HepG2 (cell line): ENCODE data around the gene BMP2K. TPM values are rescaled to one million over a fixed set of nuclear protein-coding genes. Genes with fewer than 3 reads are reported as not detected.
A peak's percentile ranks its signal among the peaks of the same experiment; 100 is the strongest.

Source experiments
- HDAC6 ChIP-seq: fragments of 200-600 bp; sonication (generic); IDR thresholded peaks from 2 replicates; pipeline ENCODE4 v1.7.0; 2017; ENCODE audit warnings: mild to moderate bottlenecking, antibody characterized with exemption, low read length, low read depth
- KAT8 ChIP-seq: IDR thresholded peaks from 2 replicates; pipeline ENCODE4 v1.6.1; 2016; ENCODE audit warnings: missing genetic modification reagents, missing compliant biosample characterization
- NFATC3 ChIP-seq: sonication (generic); formaldehyde crosslinking; IDR thresholded peaks from 2 replicates; pipeline ENCODE4 v1.5.1; 2020; ENCODE audit warnings: mild to moderate bottlenecking, missing genetic modification reagents
- NFKB2 ChIP-seq: sonication (generic); formaldehyde crosslinking; IDR thresholded peaks from 2 replicates; pipeline ENCODE4 v1.4.0; 2020; ENCODE audit warnings: missing genetic modification reagents, borderline replicate concordance
- PTBP1 ChIP-seq: fragments of 200-400 bp; formaldehyde crosslinking; IDR thresholded peaks from 2 replicates; pipeline ENCODE4 v1.6.1; 2018; ENCODE audit warnings: low read length, low read depth; ENCODE audit not compliant: poor library complexity, severe bottlenecking
- SALL2 ChIP-seq: sonication (generic); formaldehyde crosslinking; IDR thresholded peaks from 2 replicates; pipeline ENCODE4 v1.8.1; 2023; ENCODE audit warnings: mild to moderate bottlenecking, missing genetic modification reagents, inconsistent platforms
- SIX1 ChIP-seq: sonication (generic); formaldehyde crosslinking; IDR thresholded peaks from 2 replicates; pipeline ENCODE4 v1.4.0; 2020; ENCODE audit warnings: missing genetic modification reagents, borderline replicate concordance
- SMARCE1 ChIP-seq: fragments of 450-650 bp; IDR thresholded peaks from 2 replicates; pipeline ENCODE4 v1.6.1; 2017; ENCODE audit warnings: borderline replicate concordance
- SP2 ChIP-seq: sonication (generic); formaldehyde crosslinking; IDR thresholded peaks from 2 replicates; pipeline ENCODE4 v1.5.1; 2020; ENCODE audit warnings: mild to moderate bottlenecking, missing genetic modification reagents
- ZBTB1 ChIP-seq: sonication (generic); formaldehyde crosslinking; IDR thresholded peaks from 2 replicates; pipeline ENCODE4 v1.4.0; 2020; ENCODE audit warnings: missing genetic modification reagents, borderline replicate concordance
- ZBTB8A ChIP-seq: sonication (generic); formaldehyde crosslinking; IDR thresholded peaks from 2 replicates; pipeline ENCODE4 v1.4.0; 2020; ENCODE audit warnings: mild to moderate bottlenecking, low read depth, missing genetic modification reagents, borderline replicate concordance
- ZFAT ChIP-seq: sonication (generic); formaldehyde crosslinking; conservative IDR thresholded peaks from 2 replicates; pipeline ENCODE4 v1.8.1; 2023; ENCODE audit warnings: missing genetic modification reagents, inconsistent platforms
- ZNF230 ChIP-seq: sonication (generic); formaldehyde crosslinking; IDR thresholded peaks from 2 replicates; pipeline ENCODE4 v1.4.0; 2020; ENCODE audit warnings: mild to moderate bottlenecking, missing genetic modification reagents
- ZNF776 ChIP-seq: sonication (generic); formaldehyde crosslinking; IDR thresholded peaks from 2 replicates; pipeline ENCODE4 v1.4.0; 2020; ENCODE audit warnings: mild to moderate bottlenecking, missing genetic modification reagents
- ZNF782 ChIP-seq: sonication (generic); formaldehyde crosslinking; IDR thresholded peaks from 2 replicates; pipeline ENCODE4 v1.4.0; 2020; ENCODE audit warnings: missing genetic modification reagents, mild to moderate bottlenecking, borderline replicate concordance
- ZNF792 ChIP-seq: IDR thresholded peaks from 2 replicates; pipeline ENCODE4 v1.6.1; 2016
- polyA plus RNA-seq, 8 experiments: library from polyadenylated mRNA; depleted of rRNA in 3 of 8; stranded (reverse) in 7 of 8; unstranded in 1 of 8; fragments of >200 nt; fragmentation: Illumina TruSeq in 4 of 8; extraction: Trizol in 4 of 8; gene quantifications; 2 replicates each; pipeline versions ENCODE4 v1.2.1 to v1.2.3, GENCODE V29; 2011 to 2016; ENCODE audit warnings: low read depth in 4 of 8, missing spikeins in 1 of 8, mixed read lengths in 1 of 8; ENCODE audit not compliant: insufficient read depth in 1 of 8
- total RNA-seq, 5 experiments: library from RNA; depleted of rRNA; stranded (reverse); fragments of >200 nt; fragmentation: Illumina TruSeq; extraction: Trizol; gene quantifications; 2 replicates each; pipeline ENCODE4 v1.2.3, GENCODE V29; 2016; ENCODE audit warnings: low read depth in 1 of 5
- TF ChIP-seq, protein P1 (sequence below): sonication (generic); formaldehyde crosslinking; IDR thresholded peaks from 2 replicates; pipeline ENCODE4 v1.5.0; 2020; ENCODE audit warnings: mild to moderate bottlenecking, missing genetic modification reagents
- TF ChIP-seq, protein P2 (sequence below): sonication (generic); formaldehyde crosslinking; IDR thresholded peaks from 2 replicates; pipeline ENCODE4 v1.4.0; 2020; ENCODE audit warnings: missing genetic modification reagents; ENCODE audit errors: not compliant biosample characterization
- TF ChIP-seq, protein P3 (sequence below): sonication (generic); formaldehyde crosslinking; IDR thresholded peaks from 2 replicates; pipeline ENCODE4 v1.4.0; 2020; ENCODE audit warnings: missing genetic modification reagents
- TF ChIP-seq, protein P4 (sequence below): sonication (generic); formaldehyde crosslinking; IDR thresholded peaks from 2 replicates; pipeline ENCODE4 v1.8.0; 2022; ENCODE audit warnings: mild to moderate bottlenecking, missing genetic modification reagents; ENCODE audit not compliant: insufficient replicate concordance
- TF ChIP-seq, protein P5 (sequence below): sonication (generic); formaldehyde crosslinking; IDR thresholded peaks from 2 replicates; pipeline ENCODE4 v1.4.0; 2020; ENCODE audit warnings: missing genetic modification reagents
- TF ChIP-seq, protein P6 (sequence below): sonication (generic); formaldehyde crosslinking; IDR thresholded peaks from 2 replicates; pipeline ENCODE4 v1.8.0; 2022; ENCODE audit warnings: missing genetic modification reagents, mild to moderate bottlenecking, borderline replicate concordance

The BMP2K gene
- total and polyA plus RNA-seq, 2 of the 13 experiments (the other 11 are each of a cell fraction or from before 2014, with no cell fraction given) = 8.6 to 15.2 TPM

DNA sequence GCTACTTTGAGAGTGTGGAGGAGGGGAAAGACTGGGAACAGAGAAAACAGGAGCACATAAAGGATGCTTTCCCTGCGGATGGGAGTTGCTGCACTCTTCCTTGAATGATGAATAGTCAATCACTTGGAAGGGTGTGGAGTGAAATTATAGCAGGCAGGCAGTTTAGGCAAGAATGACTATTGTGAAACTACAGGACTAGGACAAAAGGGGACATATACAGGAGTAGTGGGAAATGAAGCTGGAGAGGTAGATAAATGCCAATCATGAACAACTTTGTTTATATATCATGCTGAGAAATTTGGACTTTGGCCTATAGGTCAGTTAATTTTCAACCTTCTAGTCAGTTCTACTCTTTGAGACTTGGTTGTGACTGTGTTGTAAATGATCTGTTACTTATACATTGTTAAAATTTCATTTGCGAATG lies 86.2 kb downstream of the BMP2K start (continued):
- TF ChIP-seq NFATC3 (CRISPR knock-in tag) (no peak), NFKB2 (CRISPR knock-in tag) (no peak), ZBTB8A (CRISPR knock-in tag) (no peak), KAT8 (CRISPR knock-in tag) (peak; percentile 54; the same call in 1 of the 2 replicates), SALL2 (CRISPR knock-in tag) (peak; percentile 51; the same call in 1 of the 2 replicates), ZNF776 (no peak), ZNF782 (CRISPR knock-in tag) (no peak), ZFAT (no peak), ZNF792 (CRISPR knock-in tag) (peak; percentile 48; the same call in 1 of the 2 replicates), PTBP1 (no peak), SMARCE1 (no peak), SIX1 (CRISPR knock-in tag) (peak; percentile 32; the same call in 1 of the 2 replicates), ZBTB1 (CRISPR knock-in tag) (no peak), ZNF230 (CRISPR knock-in tag) (no peak), HDAC6 (no peak), SP2 (no peak)
- TF ChIP-seq, protein P1, sequence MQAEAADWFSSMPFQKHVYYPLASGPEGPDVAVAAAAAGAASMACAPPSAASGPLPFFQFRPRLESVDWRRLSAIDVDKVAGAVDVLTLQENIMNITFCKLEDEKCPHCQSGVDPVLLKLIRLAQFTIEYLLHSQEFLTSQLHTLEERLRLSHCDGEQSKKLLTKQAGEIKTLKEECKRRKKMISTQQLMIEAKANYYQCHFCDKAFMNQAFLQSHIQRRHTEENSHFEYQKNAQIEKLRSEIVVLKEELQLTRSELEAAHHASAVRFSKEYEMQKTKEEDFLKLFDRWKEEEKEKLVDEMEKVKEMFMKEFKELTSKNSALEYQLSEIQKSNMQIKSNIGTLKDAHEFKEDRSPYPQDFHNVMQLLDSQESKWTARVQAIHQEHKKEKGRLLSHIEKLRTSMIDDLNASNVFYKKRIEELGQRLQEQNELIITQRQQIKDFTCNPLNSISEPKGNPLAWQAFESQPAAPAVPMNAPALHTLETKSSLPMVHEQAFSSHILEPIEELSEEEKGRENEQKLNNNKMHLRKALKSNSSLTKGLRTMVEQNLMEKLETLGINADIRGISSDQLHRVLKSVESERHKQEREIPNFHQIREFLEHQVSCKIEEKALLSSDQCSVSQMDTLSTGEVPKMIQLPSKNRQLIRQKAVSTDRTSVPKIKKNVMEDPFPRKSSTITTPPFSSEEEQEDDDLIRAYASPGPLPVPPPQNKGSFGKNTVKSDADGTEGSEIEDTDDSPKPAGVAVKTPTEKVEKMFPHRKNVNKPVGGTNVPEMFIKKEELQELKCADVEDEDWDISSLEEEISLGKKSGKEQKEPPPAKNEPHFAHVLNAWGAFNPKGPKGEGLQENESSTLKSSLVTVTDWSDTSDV (CRISPR knock-in tag) = no peak
- TF ChIP-seq, protein P2, sequence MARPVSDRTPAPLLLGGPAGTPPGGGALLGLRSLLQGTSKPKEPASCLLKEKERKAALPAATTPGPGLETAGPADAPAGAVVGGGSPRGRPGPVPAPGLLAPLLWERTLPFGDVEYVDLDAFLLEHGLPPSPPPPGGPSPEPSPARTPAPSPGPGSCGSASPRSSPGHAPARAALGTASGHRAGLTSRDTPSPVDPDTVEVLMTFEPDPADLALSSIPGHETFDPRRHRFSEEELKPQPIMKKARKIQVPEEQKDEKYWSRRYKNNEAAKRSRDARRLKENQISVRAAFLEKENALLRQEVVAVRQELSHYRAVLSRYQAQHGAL (CRISPR knock-in tag) = no peak
- TF ChIP-seq, protein P3, sequence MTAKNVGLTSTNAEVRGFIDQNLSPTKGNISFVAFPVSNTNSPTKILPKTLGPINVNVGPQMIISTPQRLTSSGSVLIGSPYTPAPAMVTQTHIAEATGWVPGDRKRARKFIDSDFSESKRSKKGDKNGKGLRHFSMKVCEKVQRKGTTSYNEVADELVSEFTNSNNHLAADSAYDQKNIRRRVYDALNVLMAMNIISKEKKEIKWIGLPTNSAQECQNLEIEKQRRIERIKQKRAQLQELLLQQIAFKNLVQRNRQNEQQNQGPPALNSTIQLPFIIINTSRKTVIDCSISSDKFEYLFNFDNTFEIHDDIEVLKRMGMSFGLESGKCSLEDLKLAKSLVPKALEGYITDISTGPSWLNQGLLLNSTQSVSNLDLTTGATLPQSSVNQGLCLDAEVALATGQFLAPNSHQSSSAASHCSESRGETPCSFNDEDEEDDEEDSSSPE (CRISPR knock-in tag) = no peak
- TF ChIP-seq, protein P4, sequence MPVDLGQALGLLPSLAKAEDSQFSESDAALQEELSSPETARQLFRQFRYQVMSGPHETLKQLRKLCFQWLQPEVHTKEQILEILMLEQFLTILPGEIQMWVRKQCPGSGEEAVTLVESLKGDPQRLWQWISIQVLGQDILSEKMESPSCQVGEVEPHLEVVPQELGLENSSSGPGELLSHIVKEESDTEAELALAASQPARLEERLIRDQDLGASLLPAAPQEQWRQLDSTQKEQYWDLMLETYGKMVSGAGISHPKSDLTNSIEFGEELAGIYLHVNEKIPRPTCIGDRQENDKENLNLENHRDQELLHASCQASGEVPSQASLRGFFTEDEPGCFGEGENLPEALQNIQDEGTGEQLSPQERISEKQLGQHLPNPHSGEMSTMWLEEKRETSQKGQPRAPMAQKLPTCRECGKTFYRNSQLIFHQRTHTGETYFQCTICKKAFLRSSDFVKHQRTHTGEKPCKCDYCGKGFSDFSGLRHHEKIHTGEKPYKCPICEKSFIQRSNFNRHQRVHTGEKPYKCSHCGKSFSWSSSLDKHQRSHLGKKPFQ (CRISPR knock-in tag) = no peak
- TF ChIP-seq, protein P5, sequence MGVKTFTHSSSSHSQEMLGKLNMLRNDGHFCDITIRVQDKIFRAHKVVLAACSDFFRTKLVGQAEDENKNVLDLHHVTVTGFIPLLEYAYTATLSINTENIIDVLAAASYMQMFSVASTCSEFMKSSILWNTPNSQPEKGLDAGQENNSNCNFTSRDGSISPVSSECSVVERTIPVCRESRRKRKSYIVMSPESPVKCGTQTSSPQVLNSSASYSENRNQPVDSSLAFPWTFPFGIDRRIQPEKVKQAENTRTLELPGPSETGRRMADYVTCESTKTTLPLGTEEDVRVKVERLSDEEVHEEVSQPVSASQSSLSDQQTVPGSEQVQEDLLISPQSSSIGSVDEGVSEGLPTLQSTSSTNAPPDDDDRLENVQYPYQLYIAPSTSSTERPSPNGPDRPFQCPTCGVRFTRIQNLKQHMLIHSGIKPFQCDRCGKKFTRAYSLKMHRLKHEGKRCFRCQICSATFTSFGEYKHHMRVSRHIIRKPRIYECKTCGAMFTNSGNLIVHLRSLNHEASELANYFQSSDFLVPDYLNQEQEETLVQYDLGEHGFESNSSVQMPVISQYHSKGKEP = no peak
- TF ChIP-seq, protein P6, sequence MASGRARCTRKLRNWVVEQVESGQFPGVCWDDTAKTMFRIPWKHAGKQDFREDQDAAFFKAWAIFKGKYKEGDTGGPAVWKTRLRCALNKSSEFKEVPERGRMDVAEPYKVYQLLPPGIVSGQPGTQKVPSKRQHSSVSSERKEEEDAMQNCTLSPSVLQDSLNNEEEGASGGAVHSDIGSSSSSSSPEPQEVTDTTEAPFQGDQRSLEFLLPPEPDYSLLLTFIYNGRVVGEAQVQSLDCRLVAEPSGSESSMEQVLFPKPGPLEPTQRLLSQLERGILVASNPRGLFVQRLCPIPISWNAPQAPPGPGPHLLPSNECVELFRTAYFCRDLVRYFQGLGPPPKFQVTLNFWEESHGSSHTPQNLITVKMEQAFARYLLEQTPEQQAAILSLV (CRISPR knock-in tag) = no peak
